Bronchial epithelial cell (primary cell): ENCODE measurements around the gene DNMT1. TPM values are rescaled to one million over a fixed set of nuclear protein-coding genes. Genes with fewer than 3 reads are reported as not detected.

Experiments
- DNase-seq: peaks from one replicate; pipeline ENCODE4 v3.0.0-alpha.2; 2010; ENCODE audit warnings: low read depth
- FAIRE-seq: peaks from 2 replicates; lab custom pipeline; 2011; peaks lifted over from hg19 to GRCh38; lab: Jason Lieb, UNC
- H3K27me3 ChIP-seq: 2 replicates; pipeline ENCODE4 v1.5.1; 2011; ENCODE audit warnings: low read length; ENCODE audit not compliant: control insufficient read depth, insufficient read depth
- H3K36me3 ChIP-seq: 2 replicates; pipeline ENCODE4 v1.5.1; 2011; ENCODE audit warnings: low read length; ENCODE audit not compliant: control insufficient read depth, insufficient read depth
- H3K4me3 ChIP-seq: 2 replicates; pipeline ENCODE4 v1.5.1; 2011; ENCODE audit warnings: mild to moderate bottlenecking, low read depth, low read length, control low read depth
- total RNA-seq: library from RNA; depleted of rRNA; stranded (reverse); fragments of >200 nt; gene quantifications from 2 replicates; pipeline ENCODE4 v1.2.1, GENCODE V29; 2014
- TF ChIP-seq, protein P1 (sequence below): IDR thresholded peaks from 2 replicates; pipeline ENCODE4 v1.5.1; 2011; ENCODE audit warnings: mild to moderate bottlenecking, moderate library complexity, low read length, control low read depth, inconsistent platforms; ENCODE audit not compliant: insufficient read depth, severe bottlenecking

Gene DNMT1
- total RNA-seq, 1 donor from 2014 or later = 12.4 TPM

DNA sequence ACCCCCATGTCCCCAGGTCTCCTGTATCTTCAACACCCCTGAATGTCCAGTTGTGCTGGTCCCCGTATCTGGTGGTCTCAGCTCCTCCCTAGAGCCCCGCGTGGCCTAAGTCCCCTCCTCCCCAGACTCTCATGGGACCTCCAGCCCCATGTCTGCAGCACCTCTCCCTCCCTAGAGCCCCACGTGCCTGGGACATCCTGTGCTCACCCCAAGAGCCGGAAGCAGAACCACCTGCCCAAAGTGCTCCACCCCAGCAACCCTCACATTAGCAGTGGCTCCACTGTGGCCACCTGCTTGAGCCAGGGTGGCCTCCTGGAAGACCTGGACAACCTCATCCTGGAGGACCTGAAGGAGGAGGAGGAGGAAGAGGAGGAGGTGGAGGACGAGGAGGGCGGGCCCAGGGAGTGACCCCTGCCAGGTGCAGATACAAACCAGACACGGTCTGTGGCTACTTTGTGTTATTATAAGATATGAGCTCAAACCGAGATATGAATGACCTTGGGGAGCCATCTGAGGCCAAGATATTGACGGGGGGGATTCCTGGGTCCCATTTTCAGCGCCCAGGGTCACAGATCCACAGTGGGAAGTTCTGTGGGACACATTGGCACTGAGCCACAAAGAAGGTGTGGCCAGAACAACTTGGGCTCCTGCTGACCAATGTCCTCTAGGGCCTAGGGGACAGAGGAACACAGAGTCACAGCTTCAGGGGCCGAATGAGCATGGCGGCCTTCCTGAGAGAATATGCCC, 102.7 kb downstream of the DNMT1 start:
- TF ChIP-seq, protein P1, sequence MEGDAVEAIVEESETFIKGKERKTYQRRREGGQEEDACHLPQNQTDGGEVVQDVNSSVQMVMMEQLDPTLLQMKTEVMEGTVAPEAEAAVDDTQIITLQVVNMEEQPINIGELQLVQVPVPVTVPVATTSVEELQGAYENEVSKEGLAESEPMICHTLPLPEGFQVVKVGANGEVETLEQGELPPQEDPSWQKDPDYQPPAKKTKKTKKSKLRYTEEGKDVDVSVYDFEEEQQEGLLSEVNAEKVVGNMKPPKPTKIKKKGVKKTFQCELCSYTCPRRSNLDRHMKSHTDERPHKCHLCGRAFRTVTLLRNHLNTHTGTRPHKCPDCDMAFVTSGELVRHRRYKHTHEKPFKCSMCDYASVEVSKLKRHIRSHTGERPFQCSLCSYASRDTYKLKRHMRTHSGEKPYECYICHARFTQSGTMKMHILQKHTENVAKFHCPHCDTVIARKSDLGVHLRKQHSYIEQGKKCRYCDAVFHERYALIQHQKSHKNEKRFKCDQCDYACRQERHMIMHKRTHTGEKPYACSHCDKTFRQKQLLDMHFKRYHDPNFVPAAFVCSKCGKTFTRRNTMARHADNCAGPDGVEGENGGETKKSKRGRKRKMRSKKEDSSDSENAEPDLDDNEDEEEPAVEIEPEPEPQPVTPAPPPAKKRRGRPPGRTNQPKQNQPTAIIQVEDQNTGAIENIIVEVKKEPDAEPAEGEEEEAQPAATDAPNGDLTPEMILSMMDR = no peak
- FAIRE-seq = no peak
- no peak overlapping the region for H3K4me3 ChIP-seq
- H3K27me3 ChIP-seq = no peaks in the 10 kb centered on the region
- H3K36me3 ChIP-seq = peaks cover 3% of the 10 kb centered on the region
- DNase-seq = no peak

DNA sequence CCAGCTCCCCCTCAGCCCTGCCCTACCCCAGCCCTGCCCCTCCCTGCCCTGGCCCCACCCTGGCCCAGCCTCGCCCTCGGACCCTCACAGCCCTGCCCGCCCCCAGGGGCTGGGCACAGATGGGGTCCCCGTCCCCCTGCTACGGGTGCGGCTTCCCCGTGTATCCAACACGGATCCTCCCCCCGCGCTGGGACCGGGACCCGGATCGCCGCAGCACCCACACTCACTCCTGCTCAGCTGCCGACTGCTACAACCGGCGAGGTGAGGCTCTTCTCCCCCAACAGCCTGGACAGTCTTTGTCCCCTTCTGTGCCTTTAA, 103.4 kb downstream of the DNMT1 start:
- FAIRE-seq (no peak), DNase-seq (no peak)
- H3K4me3 ChIP-seq = no peak overlapping the region
- TF ChIP-seq, protein P1 = no peak
- H3K27me3 ChIP-seq = no peaks in the 10 kb centered on the region
- H3K36me3 ChIP-seq = peaks cover 3% of the 10 kb centered on the region

DNA sequence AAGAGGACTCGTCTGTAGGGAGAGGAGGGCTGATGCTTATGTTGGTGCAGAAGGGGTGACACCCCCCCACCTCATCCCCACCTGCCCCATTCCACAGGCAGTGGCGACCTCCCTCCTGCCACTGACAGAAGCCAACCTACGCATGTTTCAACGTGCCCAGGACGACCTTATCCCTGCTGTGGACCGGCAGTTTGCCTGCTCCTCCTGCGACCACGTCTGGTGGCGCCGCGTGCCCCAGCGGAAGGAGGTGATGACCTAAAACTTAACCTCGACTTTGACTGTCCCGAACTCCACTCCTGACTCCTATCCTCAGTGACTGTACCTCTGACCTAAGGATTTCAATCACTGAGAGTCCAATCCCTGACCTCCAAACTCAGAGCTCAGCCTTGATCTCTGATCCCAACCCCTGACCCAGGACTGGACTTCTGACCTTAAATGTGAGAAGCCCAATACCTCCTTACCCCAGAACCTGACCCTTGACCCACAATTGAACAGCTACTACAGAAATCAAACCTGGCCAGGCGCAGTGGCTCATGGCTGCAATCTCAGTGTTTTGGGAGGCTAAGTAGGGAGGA, 104.9 kb downstream of the DNMT1 start:
- FAIRE-seq = no peak
- Histone ChIP-seq H3K4me3 (no peak overlapping the region), H3K27me3 (no peaks in the 10 kb centered on the region), H3K36me3 (peaks cover 3% of the 10 kb centered on the region)
- TF ChIP-seq, protein P1 = no peak
- no peak for DNase-seq

DNA sequence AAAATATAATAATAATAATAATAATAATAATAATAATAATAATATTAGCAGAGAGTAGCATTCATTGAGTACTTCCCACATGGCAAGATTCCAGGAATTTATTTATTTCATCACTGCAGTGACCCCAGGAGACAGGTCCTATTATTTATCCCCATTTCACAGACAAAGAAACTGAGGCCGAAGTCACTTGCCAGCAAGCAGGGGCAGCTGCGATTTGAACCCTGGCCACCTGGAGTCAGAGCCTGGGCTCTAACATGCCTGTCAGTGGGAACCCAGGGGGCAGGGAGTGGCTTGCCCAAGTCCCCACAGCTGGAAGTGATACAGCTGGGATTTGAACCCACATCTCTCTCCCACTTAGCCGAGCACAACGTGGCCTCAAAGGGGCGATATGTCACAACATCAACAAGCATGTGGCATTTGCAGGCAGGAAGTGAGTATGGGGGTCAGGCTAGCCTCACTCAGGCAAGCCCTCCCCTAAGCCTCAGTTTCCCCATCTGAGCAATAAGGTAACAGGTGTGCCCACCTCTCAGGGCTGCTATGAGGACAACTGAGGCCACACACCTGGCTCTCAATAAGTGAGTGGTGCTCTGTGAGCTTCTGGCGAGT, 105.7 kb downstream of the DNMT1 start:
- TF ChIP-seq, protein P1 = no peak
- Histone ChIP-seq H3K4me3 (no peak overlapping the region), H3K36me3 (peaks cover 3% of the 10 kb centered on the region), H3K27me3 (no peaks in the 10 kb centered on the region)
- DNase-seq (no peak), FAIRE-seq (no peak)

DNA sequence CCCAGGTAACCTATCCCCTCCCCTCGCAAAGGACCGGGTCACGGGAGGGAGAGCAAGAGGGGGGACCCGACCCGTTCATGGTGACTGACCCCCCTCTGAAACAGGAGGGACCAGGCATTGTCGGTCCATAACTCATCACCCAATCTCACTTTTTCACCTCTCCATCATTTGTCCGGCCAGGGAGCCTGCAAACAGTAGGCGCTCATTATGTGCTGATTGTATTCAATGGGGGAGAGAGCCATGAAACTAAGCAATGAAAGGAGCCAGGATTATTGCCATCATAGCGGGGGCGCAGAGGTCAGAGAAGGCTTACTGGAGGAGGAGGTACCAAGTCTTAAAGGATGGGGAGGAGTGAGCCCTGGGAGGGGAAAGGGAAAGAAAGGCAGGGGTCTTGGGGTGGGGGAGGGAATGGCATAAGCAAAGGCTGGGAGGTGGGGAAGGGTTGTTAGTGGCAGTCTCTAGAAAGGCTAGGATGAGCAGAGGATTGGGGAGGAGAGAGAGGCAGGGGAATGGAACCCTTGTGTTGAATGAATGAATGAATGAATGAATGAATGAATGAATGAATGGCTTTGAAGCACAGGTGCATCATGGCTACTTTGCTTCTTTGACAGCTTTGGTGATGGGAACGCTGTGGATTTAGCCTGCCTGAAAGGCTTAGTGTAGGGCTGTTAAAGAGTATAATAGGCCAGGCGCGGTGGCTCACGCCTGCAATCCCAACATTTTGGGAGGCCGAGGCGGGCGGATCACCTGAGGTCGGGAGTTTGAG, 107.3 kb downstream of the DNMT1 start:
- H3K36me3 ChIP-seq = peaks cover 3% of the 10 kb centered on the region
- FAIRE-seq = no peak
- DNase-seq = no peak
- H3K4me3 ChIP-seq = no peak overlapping the region
- H3K27me3 ChIP-seq = no peaks in the 10 kb centered on the region
- TF ChIP-seq, protein P1 = no peak
